ENCODE data around the gene TBC1D22A.

TBC1D22A gene

DNA sequence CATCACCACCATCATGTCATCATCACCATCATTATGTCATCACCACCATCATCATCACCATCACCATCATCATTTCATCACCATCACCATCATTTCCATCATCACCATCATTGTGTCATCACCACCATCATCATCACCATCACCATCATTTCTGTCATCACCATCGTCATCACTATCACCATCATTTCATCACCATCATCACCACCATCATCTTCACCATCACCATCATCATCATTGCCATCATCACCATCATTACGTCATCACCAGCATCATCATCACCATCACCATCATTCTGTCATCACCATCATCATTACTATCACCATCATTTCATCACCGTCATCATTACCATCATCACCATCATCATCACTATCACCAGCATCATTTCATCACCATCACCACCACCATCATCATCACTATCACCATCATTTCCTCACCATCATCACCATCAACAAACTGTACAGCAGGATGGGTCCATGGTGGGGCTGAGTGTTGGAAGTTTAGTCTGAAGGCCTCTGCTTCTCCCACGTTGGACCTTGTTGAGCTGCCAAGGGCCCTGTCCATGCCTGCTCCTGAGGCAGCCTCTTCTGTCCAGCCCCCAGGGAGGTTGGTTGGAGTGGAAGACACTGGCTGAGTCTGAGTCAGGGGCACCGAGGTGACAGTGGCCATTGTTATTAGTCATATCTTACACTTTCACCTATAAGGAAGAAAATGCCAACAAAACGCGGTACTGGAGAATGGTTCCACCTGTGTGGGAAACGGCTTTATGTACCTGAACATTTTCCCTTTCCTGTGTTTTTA is 247.1 kb downstream of the TBC1D22A start:
- no peak for DNase-seq (ENCODE audit: low read depth in 1 of 2, low spot score in 1 of 2)

DNA sequence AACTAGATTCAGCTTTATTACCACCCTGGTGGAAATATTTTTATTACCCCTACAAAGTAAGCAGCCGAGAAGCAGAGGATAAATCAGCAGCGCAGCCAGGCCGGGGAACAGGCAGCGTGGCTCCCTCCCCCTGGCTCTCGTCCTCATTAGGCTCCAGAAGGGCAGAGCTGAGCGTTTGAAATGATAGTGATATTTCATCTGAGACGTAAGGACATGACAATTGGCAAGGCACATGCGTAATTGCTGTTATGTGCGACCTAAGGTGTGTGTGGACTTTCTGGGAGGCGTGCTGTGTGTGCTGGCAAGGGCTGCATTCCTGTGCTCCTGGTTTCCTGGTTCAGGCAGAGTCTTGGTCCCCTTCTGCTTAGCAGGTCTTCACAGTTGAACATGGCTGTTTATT is 247.8 kb downstream of the TBC1D22A start:
- no peak for DNase-seq (ENCODE audit: low read depth in 1 of 2, low spot score in 1 of 2)

DNA sequence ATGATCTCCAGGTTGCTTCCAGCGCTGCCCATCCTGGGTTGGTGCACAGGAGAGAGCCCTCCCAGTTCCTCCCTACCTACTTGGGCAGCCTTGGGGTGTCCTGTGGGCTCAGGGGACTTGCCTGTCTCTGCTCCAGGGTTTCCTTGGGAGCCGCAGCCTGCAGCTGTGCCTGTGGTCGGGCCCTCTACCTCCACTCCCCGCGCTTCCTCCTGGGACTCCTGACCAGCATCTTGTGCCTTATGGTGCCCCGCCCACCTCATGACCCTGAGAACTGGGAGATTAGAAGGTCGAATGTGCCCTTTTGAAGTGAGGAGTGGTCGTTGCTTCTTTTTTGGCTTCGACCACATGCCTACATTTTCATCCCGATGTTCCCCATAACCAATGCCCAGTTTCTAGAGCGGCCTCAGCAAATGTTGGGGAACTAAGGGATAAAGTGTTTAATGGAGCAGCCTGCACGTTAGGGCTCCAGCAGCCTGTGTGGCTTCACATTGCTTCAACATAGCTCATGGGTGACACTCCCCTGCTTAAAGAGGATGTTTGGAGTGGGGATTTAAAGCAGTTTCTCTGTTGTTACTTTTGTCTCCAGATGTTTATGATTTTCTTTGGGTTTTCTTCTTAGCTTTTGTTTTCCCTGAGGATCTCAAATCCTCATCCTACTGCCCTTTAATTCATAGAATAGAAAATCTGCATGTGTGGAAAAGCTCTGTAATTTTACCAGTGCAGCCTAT is 248.8 kb downstream of the TBC1D22A start:
- DNase-seq (ENCODE audit: low read depth in 1 of 2, low spot score in 1 of 2), result no peak

DNA sequence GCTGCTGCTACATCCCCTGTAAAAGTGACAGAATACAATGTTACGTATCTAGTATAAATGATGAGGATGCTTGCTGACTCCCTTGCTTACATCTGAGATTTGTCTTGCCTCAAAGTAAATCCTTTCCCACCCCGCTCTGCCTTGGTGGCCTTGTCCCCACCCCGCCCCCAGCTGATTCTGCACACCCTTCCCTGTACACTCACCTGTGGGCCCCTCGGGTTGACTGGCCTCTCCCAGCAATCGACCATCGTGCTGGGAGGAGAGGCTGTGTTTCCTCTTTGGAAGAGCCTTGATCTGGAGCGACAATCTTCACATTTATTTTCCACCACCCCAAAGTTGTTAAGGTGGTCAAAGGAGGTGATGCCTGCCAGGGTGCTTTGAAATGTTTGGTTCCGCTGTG is 249.4 kb downstream of the TBC1D22A start:
- no peak for DNase-seq (ENCODE audit: low read depth in 1 of 2, low spot score in 1 of 2)

DNA sequence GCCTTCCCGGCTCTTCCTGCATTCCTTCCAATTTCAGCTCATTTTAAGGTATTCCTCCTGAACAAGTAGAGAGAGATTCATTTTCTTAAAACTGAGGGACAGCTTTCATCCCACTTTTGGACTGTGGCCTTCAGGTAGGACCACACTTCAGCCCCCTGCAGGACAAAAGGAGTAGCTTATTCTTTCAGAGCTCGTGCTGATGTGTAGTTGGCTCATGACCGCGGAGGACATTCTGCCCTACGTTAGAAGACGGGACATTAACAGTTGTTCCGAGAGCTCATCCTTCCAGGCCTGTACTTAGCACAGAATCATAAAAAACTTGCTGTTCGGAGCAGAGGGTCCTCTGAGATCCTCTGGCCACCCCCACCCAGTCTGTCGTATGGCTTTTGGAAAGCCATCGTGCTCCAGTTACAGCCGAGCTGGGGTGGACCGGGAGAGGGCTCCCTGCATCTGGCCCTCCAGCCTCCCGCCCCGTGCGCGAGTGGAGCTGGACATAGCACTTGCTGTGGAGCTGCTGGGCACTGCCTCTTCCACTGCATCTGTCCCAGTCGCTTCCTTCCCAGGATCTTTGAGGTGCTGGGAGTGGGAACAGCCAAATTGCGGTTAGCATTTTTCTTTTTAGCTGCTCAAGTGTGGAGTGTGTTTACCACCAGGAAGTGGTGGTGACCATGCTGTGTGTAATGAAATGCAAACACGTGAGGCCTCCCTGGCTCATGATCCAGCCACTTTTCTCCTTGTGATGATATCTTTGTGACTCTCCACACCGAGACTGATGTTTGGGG is 250.3 kb downstream of the TBC1D22A start:
- DNase-seq (ENCODE audit: low read depth in 1 of 2, low spot score in 1 of 2), result no peak

DNA sequence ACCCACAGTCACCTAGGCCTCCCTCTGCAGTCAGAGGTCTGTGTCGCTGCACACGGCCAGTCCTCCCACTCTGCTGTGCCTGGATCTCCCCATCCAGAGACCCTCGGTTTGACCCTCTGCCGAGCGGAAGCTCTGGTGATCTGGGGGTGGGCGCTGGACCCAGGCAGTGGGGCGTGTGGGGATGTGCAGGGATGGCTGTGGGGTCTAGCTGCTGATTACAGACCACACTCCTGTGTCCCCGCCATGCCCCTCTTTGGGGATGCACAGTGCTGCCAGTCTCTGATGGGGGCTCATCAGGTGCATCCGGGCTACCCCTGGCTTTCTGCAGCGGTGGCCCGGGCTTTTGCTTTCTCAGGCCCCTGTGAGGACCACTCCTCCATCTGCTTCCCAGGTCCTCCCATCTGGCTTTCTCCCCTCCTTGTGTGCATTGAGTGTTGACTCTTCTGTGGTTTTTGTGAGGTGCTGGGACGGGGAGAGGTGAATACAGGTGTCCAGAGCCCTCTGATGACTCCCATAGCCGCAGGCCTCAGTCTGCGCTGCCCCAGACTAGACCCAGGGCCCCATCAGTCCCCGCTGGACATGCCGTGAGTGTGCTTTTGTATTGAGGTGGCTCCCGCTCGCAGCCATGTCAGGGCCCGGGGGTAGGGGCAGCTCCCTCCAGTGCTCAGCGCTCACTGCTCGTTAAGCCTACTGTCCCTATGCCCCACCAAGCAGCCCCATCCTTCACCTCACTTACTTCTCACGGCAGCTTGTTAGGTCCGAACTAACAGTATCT is 251.6 kb downstream of the TBC1D22A start:
- DNase-seq (ENCODE audit: low read depth in 1 of 2, low spot score in 1 of 2), result no peak

DNA sequence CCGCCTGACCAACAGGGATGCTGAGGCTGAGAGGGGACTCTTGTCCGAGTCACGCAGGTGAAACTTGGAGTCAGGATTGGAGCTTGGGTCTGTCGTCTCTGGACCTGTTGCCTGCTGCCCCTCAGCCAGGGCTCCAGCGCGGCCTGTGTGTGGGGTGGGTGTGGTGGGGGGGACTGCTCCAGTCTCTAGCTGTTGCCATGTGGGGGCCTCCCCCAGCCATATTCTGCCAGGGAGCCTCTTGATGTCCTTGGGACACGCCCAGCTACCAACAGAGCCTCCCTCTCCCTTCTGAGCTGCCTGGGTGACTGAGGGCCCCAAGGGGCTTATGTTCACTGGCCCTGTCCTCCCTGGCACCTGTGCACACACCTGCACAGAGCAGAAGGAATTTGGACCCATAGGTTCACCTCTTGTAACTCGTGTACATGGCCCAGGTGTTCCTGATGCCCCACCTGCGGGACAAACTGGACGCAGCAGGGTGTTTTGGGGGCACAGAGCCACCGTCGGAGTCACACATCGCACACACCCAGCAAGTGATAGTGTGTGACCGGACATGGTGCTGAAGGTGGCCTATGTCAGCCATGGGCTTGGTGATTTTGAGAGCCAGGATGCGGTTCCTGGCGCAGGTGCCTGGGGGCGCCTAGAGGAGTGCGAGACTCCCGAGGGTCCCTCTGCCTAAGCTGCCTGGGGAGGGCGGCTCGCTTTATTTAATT is 252.3 kb downstream of the TBC1D22A start:
- no peak for DNase-seq (ENCODE audit: low read depth in 1 of 2, low spot score in 1 of 2)

DNA sequence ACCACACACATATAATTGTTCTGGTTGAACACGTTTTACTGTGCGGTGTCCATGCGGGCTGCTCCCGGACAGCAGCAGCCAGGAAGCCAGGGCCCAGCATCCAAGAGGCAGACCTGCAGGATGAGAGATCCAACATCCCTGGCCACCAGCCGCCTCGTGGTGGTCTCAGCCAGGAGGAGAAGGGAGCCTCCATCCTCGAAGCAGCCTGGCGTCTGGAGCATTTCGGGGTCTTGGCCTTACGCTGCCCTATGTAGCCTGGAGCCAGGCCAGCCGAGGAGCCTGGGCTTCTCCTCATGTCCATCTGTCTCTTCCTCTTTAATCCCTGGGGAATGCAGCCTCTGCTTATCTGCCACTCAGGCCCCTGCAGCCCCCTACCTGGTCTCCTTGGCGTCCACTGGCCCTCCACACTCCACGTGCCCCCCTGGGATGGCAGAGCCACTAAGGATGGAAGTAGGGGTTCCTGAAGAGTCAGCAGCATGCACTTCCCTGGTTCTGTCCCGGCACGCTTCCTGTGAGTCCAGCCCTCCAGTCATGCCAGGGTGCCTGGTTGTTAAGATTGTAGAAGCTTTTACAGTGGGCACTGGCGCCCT is 253.2 kb downstream of the TBC1D22A start:
- DNase-seq (ENCODE audit: low read depth in 1 of 2, low spot score in 1 of 2), result no peak

DNA sequence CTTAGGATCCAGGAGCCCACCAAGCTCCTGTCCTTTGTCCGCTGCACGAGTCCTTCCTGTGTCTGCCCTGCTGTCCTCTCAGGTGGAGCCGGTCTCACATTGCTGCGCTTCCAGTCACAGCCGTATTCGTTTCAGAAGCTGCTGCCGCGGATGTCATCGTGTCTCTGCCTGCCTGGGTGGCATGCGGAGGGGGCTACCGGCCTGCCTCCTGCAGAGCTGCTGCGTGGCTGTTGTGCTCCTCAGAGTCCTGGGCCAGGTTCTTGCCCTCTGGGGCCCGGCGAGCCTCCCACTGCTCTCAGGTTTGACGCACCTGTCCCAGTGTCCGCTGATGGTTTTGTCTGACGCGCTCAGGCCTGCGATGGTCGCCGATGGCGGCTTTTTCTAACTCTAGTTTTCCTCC is 254.2 kb downstream of the TBC1D22A start:
- no peak for DNase-seq (ENCODE audit: low read depth in 1 of 2, low spot score in 1 of 2)

DNA sequence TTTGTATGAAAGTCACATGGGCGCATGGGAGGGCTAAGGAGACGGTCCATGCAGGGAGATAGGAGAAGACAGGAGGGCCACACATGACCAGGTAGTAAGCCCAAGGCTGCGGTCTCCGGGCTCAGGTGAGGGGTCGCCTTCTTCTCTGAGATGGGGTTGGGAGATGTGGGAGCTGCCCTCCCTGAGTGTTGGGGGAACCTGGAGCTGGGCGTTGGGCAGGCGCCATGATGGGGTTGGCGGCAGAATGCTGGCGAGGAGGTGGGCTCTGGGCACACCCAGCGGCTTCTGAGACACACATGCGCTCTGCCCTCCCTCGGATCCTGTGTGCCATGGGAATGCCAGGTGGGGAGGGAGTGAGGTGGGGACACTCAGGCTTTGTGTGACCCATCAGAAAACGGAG is 254.8 kb downstream of the TBC1D22A start:
- no peak for DNase-seq (ENCODE audit: low read depth in 1 of 2, low spot score in 1 of 2)

DNA sequence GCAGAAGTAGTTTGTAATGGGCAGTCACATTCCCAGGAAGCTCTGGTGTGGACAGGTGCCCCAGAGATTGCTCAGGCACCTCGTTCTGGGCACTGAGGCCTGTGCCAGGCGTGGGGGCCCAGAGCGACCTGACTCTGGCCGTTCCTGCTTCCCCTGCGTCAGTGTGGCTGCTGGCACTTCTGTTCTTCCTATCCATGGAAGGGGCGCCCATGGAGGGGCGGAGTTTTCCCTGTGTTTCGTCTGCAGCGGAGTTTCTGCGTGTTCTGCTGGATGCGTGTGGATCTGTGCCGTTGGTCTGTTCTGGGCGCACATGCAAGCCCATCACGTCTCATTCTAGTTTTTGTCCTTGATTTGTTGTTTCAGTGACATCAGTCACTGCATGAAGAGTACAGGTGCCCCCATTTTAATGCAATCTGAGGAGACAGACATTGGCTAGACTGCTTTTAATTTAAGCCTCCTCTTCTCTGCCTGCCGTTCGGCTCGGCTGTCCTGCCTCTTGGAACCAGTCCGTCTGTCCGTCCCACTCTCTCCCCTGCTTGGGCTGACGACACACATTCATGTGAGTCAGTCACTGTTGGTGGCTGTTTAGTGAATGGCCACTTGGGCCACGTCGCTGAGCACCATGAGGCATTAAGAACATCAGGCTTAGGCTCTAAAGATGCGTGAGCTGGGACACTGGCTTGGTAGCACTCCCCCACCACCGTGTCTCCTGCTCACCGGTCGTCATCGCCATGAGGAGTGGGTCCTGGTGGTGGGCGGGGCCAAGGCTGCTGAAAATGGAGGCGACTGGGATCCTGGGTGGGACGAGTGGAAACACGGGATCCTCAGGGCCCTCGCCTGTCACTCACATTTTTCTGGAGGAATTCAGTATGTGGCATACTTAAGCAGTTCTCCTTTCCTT is 255.8 kb downstream of the TBC1D22A start:
- no peak for DNase-seq (ENCODE audit: low read depth in 1 of 2, low spot score in 1 of 2)

DNA sequence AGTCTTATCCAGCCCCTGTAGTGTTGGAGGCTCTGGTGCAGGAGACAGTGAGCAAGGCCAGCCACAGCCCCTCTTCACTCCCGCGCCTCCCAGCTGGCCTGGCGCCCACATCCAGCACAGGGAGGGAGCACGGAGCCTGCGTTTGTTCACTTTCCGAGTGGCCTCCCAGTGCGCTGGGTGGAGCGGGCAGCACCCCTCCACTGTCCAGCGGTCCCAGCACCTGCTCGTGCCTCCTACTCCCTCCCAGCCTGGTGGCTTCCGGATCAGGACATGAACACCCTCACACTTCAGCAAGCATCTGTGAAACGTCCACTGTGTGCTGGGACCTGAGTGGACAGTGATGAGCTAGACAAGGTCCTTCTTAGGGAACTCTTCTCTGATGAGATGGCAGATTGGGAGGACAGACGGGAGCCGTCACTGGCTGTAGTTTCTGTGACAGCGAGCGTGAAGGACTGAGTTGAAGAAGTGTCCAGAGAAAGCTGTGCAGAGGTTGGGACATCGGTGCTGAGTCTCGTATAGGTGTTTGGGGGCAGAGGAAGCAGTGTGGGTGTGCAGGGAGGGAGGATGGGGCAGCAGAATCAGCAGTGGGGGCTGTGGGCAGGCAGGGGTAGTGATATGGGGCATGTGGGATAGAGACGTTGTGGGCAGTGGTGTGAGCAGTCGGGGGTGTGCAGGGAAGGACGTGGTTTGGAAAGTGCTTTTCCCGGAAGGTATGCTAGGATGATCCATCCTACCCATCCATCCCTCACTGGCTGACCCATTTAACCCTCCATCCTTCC is 256.8 kb downstream of the TBC1D22A start:
- DNase-seq (ENCODE audit: low read depth in 1 of 2, low spot score in 1 of 2), result no peak

DNA sequence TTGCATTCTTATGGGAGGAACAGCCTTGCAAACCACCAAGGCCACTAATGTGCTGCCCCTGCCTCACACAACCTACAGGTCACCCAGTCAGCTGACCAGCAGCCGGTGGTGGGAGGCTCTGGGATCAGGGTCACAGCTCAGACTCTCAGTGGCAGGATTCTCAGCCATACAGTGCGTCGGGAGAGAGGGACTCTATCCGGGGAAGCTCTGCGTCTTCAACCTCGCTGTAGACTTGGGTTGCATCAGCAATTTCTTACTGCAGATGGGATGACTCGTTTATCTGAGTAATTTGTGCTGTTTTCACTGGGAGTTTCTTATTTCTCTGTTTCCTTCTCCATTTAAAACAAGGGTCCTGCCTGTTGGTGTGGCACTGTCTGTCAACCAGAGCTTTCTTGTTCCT is 257.7 kb downstream of the TBC1D22A start:
- DNase-seq (ENCODE audit: low read depth in 1 of 2, low spot score in 1 of 2), result no peak

DNA sequence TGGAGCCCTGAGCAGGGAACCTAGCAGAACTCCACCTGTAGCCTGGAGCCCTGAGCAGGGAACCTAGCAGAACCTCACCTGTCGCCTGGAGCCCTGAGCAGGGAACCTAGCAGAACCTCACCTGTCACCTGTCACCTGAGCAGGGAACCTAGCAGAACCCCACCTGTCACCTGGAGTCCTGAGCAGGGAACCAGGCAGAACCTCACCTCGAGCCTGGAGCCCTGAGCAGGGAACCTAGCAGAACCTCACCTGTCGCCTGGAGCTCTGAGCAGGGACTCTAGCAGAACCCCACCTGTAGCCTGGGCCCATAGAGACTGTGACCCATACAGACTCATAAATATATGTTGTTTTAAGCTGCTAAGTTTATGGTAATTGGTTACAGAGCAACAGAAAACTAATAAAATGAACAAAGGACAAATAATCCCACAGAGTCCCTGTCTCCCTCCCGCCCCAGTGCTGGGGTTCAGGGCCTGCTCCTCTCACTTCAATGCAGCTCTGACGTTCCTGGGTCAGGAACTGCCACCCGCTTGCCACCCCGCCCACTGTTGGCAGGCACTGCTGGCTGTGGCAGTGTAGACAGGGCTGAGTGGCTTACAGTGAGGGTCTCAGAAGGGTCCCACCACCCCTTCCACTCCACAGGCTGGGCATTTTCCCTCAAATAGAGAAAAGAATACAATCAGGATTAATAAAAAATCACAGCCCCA is 259.1 kb downstream of the TBC1D22A start:
- DNase-seq (ENCODE audit: low read depth in 1 of 2, low spot score in 1 of 2), result no peak

DNA sequence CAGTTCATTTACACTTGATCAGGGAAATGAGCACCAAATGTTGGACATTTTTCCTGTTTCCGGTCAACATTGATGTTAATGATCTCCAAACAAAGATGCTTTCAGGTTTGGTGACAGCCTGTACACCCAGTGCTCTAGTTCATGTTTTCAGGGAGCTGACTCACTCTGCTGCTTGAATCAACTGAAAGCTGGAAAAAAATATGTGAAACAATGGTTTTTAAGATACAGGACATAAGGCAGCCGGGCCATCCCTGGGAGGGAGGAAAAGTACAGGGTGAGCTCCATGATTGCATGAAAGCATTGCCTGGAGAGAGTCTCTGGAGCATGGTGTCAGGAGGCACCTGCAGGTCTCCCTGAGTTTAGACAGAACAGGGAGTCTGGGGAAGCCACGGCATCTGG is 259.6 kb downstream of the TBC1D22A start:
- no peak for DNase-seq (ENCODE audit: low read depth in 1 of 2, low spot score in 1 of 2)

DNA sequence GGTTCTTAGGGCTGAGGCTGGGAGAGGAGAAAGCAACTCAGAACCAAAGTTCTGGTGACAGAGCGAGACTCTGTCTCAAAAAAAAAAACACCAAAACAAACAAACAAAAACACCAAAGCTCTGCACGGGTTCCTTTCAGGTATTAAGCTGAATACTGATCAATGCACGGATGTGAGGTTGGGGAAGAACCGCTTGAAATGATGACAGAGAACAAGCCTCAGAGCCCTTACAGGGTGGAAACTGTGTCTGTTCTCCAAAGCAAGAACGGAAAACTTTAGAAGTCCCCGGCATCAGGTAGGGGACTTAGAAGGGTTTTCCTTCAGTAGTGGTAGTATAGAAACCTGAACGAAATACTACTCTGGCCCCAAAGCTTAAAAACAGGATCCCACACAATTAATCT is 260.0 kb downstream of the TBC1D22A start:
- DNase-seq (ENCODE audit: low read depth in 1 of 2, low spot score in 1 of 2), result no peak

DNA sequence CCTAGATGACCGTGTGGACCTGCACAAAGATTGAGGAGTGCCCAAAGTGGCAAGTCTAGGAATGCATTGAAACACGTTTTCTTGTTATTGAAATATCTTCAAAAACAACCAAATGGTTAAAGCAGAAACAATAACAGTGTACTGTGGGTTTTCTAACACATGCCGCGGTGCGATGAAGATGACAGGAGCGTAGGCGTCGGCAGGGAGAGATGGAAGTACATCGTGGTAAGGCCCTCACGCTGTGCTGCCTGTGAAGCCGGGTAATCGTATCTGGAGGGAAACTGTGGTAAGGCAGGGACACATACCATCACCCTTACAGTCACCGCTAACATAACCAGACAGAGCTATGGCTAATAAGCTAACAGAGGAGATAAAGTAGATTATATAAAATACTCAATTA is 261.4 kb downstream of the TBC1D22A start:
- no peak for DNase-seq (ENCODE audit: low read depth in 1 of 2, low spot score in 1 of 2)

DNA sequence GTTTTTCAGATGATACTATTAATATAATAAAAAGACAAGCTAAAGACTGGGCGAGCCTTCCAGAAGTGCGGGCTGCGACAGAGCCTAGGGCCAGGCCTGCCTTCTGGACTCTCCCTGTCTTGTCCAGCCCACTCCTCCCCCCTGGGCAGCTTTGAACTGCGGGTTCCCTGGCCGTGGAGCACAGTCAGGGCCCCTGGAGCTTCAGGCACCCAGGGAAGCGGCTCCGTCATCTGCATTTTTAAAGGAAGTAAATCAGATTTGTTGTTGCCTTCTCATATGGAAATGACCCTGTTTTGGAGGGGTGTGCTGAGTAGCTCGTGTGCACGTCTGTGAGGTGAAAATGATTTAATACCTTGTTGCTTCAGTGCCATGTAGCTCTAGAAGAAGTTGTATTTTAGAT is 265.3 kb downstream of the TBC1D22A start:
- DNase-seq (ENCODE audit: low read depth in 1 of 2, low spot score in 1 of 2), result no peak
